Activated CD4-positive, alpha-beta T cell treated with anti-CD3 and anti-CD28 coated beads, Interleukin-2, amount 50 U/mL, for 4 hours (primary cell): Measurements from ENCODE around the gene CYBC1.

ENCODE experiments used
- DNase-seq, 2 experiments: peaks; one replicate each; pipeline ENCODE4 v3.0.0-alpha.2; 2020

CYBC1 gene

GRCh38 chr17:82446124-82446523 is 4.4 kb downstream of the CYBC1 start:
- DNase-seq = no peak

GRCh38 chr17:82445542-82445941 is 5.0 kb downstream of the CYBC1 start:
- DNase-seq = no peak

- no peak for DNase-seq
Measured at GRCh38 chr17:82444941-82445521, 5.5 kb downstream of the CYBC1 start.

- DNase-seq = no peak
Measured at GRCh38 chr17:82444284-82444893, 6.2 kb downstream of the CYBC1 start.

- no peak for DNase-seq
Measured at GRCh38 chr17:82443465-82444283, 6.9 kb downstream of the CYBC1 start.

DNA sequence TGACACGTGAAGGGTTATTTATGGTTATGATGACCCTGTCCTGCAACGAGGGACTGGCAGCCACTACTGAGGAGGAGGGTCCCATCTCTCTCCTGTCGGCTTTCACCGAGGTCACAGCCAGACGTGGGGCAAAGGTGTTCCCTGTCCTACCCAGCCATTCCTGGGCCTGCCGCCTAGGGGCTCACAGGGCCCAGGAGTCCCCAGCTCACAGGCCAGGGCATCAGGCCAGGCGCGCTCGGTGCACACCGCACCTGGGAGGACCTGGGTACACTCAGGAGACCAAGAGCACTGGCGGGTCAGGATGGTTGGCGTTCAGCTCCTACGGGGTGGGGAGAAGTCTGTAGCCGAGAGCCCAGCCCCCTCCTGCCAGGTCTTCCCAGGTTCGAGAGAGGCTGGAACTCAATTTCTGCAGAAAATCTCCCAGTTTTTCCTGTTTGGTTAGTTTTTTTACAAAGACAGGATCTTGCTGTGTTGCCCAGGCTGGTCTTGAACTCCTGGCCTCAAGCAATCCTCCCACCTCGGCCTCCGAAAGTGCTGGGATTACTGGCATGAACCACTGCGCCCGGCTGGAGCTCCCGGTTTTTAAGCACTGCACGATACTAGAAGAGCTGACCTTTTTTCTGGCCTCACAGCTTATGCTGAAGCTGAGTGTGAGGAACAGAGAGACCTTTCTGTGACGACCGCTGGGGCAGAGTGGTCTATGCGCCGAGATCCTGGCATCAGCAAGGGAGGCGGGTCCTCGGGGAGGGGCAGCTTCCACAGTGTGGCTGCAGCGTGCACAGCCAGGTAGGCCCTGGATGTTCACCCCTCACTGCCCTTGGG is 7.7 kb downstream of the CYBC1 start:
- DNase-seq = no peak

DNA sequence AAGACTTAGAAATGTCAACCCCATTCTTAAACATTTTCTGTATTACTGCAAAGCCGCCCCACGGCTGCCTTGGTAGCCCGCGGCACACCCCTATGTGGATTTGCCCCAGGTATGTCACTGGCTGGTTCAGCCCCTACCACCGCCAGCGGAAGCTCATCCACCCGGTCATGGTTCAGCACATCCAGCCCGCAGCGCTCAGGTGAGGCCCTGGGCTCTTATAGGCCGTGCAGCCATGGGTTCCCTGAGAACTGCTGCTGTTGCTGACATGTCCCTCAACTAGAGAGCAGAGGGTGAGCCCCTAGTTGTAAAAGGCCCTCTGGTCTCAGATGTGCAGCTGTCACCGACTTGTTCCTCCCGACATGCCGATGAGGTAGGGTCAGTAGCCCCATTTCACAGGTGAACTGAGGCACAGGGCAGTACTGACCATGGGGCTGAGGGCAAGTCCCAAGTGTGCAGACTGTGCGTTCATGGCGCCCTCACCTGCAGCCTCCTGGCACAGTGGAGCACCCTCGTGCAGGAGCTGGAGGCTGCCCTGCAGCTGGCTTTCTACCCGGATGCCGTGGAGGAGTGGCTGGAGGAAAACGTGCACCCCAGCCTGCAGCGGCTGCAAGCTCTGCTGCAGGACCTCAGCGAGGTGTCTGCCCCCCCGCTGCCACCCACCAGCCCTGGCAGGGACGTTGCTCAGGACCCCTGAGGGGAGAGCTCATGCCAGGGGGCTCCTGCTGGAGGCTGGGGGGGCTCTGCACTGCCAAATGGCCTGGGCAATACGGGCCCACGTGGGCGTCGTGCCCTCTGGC is 8.7 kb downstream of the CYBC1 start:
- no peak for DNase-seq

- no peak for DNase-seq
Measured at GRCh38 chr17:82440991-82441627, 9.4 kb downstream of the CYBC1 start.

GRCh38 chr17:82440469-82440981 is 10.0 kb downstream of the CYBC1 start:
- DNase-seq = no peak

GRCh38 chr17:82439829-82440365 is 10.7 kb downstream of the CYBC1 start:
- DNase-seq = no peak

DNA sequence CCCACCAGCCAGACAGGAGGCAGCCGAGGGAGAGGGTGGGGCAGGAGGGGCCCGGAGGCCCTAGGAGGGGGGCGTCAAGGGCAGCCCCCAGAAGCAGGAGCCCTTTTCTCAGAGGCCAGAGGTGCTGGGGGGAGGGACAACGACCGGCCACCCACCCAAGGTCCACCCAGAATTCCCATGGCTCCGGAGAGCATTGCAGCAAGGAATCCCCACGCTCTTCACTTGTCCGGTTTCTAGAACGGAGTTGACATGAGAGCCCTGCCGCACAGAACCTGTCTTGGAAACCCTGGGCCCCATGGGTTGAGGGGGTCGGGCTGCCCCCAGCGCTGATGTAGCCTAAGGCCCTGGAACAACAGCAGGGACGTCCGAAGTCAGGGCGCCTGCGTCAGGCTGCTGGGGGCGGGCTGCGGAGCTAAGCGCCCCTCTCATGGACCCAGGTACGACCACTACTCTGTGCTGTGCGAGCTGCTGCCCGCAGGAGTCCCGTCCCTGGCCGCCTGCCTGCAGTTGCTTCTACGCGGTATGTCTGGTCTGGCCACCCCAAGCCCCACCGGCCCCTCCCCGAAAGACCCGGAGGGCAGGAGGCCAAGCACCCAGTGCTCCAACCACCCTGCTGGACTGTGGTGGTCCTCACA is 11.2 kb downstream of the CYBC1 start:
- DNase-seq = no peak

DNA sequence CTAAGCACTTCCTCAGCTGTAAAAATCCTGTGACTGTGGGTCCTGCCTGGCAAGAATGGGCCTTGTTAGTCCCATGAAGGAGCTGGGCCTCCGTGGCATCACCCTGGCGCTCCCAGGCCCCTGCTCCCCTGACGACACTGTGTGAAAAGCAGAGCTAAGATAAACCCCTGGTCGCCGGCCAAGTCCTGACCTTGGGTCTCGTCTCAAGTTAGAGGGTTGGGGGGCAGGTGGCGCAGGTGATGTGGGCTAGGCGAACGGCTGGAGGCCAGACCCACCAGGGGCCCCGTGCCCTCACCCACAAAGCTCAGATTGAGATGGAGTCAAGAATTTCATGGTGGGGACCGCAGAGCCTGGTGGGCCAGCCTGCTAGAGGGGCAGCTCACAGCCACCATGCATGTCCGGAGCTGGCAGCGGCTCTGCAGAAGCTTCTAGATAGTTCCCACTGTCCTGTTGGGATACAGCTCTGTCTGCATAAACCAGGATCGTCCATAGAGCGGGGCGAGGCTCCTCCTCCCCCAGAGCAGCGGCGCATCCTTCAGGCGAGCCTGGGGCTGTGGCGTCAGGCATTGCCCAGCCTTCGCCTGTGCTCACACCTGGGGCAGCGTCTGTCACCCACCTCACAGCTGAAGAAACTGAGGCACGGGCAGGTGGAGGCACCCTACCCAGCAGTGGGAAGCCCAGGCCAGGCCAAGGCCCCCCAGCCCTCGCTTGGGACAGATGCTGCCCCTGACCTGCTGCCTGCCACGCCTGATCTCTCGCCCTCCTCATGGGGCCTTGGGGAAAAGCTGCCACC is 12.0 kb downstream of the CYBC1 start:
- no peak for DNase-seq

GRCh38 chr17:82437325-82437668 is 13.3 kb downstream of the CYBC1 start:
- no peak for DNase-seq

DNA sequence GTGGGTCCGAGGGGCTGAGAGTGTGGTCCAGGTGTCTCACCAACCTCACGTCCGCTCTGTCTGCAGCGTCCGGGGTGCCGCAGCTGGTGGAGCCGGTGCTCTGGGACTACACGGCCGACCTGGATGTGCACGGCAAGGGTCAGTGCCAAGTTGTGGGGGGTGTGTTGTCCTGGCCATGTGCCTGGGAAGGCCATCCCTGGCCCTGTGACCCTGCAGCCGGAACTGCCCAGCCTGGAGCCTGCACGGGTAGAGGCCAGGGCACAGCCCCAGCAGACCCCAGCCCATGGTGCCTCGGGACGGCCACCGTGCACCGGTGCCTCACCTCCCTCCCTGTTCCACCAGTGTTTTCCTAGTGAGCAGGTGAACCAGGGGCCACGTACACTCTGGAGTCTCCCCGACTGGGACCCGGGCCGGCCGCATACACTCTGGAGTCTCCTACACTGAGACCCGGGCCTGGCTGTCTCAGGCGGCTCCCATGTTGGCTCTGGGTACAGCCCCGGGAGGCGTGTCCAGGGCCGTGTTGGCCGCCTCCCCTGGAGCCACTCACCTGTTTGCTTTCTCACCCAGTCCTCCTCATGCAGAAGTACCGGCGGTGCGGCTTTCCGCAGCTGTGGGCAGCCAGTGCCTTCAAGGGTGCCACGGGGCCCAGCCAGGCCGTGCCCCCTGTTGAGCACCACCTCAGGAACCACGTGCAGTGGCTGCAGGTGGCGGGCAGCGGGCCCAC is 13.8 kb downstream of the CYBC1 start:
- DNase-seq = no peak

GRCh38 chr17:82435601-82436583 is 14.7 kb downstream of the CYBC1 start:
- DNase-seq = no peak

GRCh38 chr17:82435103-82435502 is 15.4 kb downstream of the CYBC1 start:
- no peak for DNase-seq

GRCh38 chr17:82434216-82434565 is 16.4 kb downstream of the CYBC1 start:
- DNase-seq = no peak

DNA sequence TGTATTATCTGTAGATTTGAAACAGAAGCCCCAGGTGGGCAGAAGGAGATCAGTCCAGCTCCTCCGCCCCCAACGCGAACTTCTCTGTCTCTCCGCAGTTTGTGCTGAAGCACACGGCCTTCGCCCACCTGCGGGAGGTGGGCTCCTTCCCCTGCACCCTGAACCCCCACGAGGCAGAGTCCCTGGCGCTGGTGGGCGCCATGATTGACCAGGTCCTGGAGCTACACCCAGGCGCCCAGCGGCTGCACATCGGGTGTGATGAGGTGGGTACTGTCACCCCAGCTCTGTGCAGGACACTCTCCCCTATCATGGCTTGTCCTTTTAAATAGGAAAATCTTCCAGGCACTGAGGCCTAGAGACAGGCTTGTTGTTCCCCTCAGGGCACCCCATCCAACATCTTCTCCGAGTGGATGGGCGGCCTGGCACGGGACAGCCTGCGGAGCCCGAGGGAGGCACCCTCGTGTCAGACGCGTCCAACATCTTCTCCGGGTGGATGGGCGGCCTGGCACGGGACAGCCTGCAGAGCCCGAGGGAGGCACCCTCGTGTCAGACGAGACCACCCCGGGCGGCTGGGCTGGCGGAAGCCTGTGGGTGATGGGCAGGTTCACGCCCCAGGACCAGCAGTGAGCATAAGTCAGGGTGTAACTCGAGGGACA is 16.9 kb downstream of the CYBC1 start:
- no peak for DNase-seq
